Measurements from ENCODE around the gene ARHGAP15.

DNA sequence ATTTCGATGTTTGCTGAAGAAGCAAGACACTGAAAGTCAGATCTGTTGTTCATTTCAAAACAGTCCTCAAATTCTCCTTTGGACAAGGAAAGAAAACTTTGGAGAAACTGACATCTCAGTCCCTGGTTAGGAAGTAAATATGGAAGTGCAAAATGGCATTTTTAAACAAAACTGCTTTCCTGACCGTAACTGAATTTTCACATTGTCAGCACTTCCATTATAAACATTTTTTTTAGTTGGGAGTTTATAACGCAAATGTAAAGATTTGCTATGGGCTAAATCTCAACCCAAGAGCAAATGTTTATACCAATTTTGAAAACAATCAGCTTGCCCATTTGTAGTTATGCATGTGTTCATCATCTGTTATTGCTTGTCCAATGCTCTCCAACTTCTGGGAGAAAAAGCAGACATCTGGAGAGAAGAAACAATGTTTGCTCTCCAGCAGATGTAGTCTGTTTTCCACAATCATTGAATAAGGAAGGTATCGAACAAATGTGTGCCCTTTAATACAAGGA lies 520.1 kb downstream of the ARHGAP15 start:
- TF ChIP-seq POLR2A (IDR thresholded peaks at IDR 0.05; ENCODE audit: low read length), result no peak
- TF ChIP-seq GATA1 (IDR thresholded peaks at IDR 0.05; ENCODE audit: low read depth, low read length), result no peak

Measured in erythroblast (primary cell).